ENCODE measurements around the gene ACO2.
"Not testable (repeated sequence)": the region's sequence is repeated elsewhere in the genome, so short reads cannot be mapped to it uniquely, and the experiment has no call there.

GRCh38 chr22:41440511-41440910 lies 28.4 kb upstream of the ACO2 start:
- TF ChIP-seq CTCF (conservative IDR thresholded peaks at IDR 0.05; ENCODE audit: low read length); EZH2phosphoT487 (IDR thresholded peaks at IDR 0.05; ENCODE audit: borderline replicate concordance): not testable (repeated sequence)
